ENCODE data around the gene PDE4D. TPM values are rescaled to one million over a fixed set of nuclear protein-coding genes. Genes with fewer than 3 reads are reported as not detected.

Gene PDE4D
- total and polyA plus RNA-seq, 2 donors: 21.2 to 30.3 TPM

DNA sequence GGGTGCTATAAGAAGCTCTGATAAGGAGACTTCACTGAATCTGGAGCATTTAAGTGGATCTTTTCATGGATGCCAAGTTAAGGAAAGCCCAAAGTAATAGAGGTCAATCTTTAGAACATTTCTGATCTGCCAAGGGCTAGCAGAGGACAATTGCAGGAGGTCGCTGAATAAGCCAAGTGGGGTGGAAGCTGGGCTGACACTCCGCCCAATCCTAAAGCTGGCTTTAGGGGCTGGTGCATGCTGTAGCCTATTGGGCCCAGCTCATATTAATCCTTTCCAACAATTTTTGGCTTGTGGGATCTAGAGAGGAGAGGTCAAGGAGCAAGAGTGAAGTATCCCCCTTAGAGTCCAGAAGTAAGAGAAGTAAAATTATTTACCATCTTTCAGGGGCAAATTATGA is 784.1 kb downstream of the PDE4D start:
- no peak overlapping the region for H3K4me3 ChIP-seq (ENCODE audit: low read length in 2 of 2)
- 98% methylated on average over 2 of the region's 2 CpGs for WGBS
- H3K4me1 ChIP-seq (ENCODE audit: control insufficient read depth in 2 of 2, insufficient read depth in 2 of 2, low read length in 2 of 2): peaks cover 0 to 7% of the 10 kb centered on the region in 2 donors
- H3K9me3 ChIP-seq (ENCODE audit: control insufficient read depth in 2 of 2, insufficient read depth in 1 of 2, low read length in 1 of 2): no peaks in the 10 kb centered on the region
- H3K36me3 ChIP-seq (ENCODE audit: control insufficient read depth in 2 of 2, insufficient read depth in 2 of 2, low read length in 1 of 2): no peaks in the 10 kb centered on the region
- no peak overlapping the region for H3K27ac ChIP-seq (ENCODE audit: low read depth in 1 of 2, low read length in 1 of 2)
- no peaks in the 10 kb centered on the region for H3K27me3 ChIP-seq (ENCODE audit: control insufficient read depth in 2 of 2, insufficient read depth in 1 of 2, low read length in 1 of 2)
- DNase-seq (ENCODE audit: low read depth in 6 of 9, low spot score in 9 of 9): no peak

DNA sequence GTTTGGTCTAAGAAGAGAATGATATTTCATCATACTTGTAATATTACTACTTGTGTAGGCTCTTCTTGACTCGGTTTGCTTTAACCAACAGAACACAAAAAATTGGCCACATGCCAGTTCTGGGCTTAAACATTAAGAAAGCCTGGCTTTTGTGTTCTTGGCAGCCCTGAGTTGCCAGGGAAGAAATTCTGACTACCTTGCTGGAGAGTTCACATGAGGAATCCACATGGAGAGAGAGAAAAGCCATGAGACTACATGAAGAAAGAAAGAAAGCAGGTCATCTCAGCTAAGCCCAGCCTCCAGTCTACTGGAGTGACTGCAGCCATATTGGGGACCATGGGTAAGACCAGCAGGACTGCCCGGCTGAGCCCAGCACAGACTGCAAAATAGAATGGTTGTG is 785.8 kb downstream of the PDE4D start:
- no peaks in the 10 kb centered on the region for H3K36me3 ChIP-seq (ENCODE audit: control insufficient read depth in 2 of 2, insufficient read depth in 2 of 2, low read length in 1 of 2)
- H3K27ac ChIP-seq (ENCODE audit: low read depth in 1 of 2, low read length in 1 of 2): no peak overlapping the region
- no peak overlapping the region for H3K4me3 ChIP-seq (ENCODE audit: low read length in 2 of 2)
- H3K27me3 ChIP-seq (ENCODE audit: control insufficient read depth in 2 of 2, insufficient read depth in 1 of 2, low read length in 1 of 2): no peaks in the 10 kb centered on the region
- 91% methylated on average over 2 of the region's 2 CpGs for WGBS
- no peak for DNase-seq (ENCODE audit: low read depth in 6 of 9, low spot score in 9 of 9)
- no peaks in the 10 kb centered on the region for H3K9me3 ChIP-seq (ENCODE audit: control insufficient read depth in 2 of 2, insufficient read depth in 1 of 2, low read length in 1 of 2)
- peaks cover 0 to 8% of the 10 kb centered on the region in 2 donors for H3K4me1 ChIP-seq (ENCODE audit: control insufficient read depth in 2 of 2, insufficient read depth in 2 of 2, low read length in 2 of 2)

DNA sequence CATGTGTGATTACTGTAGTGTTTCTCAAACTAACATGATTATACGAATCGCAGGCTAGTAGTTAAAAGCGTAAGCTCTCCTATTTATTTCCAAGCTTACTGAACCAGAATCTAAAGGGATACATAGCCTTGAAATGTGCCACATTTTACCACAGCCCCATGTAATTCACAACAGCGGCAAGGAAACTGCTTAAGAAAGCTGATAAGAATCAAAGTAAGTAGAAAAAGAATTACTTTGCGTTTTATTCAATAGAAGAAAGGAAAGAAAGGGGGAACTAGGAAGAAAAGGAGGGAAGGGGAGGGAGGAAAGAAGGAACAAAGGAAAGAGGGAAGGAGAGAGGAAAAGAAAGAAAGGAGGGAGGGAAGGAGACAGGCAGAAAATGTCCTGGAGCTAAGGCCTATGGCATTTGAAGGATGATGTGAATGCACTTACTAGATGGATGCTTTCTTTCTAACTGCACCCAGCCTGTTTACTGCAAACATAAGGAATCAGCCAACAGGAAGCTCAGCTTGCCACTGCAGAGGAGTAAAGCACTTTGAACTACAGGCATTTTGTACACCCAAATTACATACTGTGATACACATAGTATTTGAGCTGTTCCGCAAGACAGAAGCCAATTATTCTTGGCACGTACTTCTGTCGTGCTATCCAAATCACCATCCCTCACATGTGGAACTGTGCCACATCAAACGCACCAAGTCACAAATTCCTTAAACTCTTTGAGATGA is 789.0 kb downstream of the PDE4D start:
- no peaks in the 10 kb centered on the region for H3K9me3 ChIP-seq (ENCODE audit: control insufficient read depth in 2 of 2, insufficient read depth in 1 of 2, low read length in 1 of 2)
- 77% methylated on average over 9 of the region's 9 CpGs for WGBS
- no peaks in the 10 kb centered on the region for H3K27me3 ChIP-seq (ENCODE audit: control insufficient read depth in 2 of 2, insufficient read depth in 1 of 2, low read length in 1 of 2)
- H3K36me3 ChIP-seq (ENCODE audit: control insufficient read depth in 2 of 2, insufficient read depth in 2 of 2, low read length in 1 of 2): no peaks in the 10 kb centered on the region
- peak overlapping the region; percentile 11 to 73 for H3K27ac ChIP-seq (ENCODE audit: low read depth in 1 of 2, low read length in 1 of 2)
- H3K4me3 ChIP-seq (ENCODE audit: low read length in 2 of 2): no peak overlapping the region
- H3K4me1 ChIP-seq (ENCODE audit: control insufficient read depth in 2 of 2, insufficient read depth in 2 of 2, low read length in 2 of 2): peaks cover 0 to 10% of the 10 kb centered on the region in 2 donors
- DNase-seq (ENCODE audit: low read depth in 6 of 9, low spot score in 9 of 9): peak in 3 of 9 donors; percentile 33 to 73 (median 62)

DNA sequence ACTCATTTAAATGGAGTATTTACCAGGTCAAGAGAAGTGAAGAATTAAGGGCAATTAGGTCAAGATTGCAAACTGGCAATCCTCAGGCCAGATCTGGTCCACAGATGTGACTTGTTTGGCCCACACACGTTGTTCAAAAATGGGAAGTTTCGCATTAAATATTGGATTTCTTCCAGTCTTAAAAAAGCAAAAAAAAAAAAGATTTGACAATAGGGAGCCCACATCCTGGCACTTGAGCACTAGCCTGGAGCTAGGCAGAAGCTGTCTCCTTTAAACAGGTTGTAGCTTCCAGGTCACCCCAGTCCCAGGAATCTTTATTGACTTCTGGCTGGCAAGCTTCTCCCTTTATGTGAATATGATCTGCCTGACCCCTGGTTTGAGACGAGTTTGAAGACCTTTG is 790.2 kb downstream of the PDE4D start:
- H3K36me3 ChIP-seq (ENCODE audit: control insufficient read depth in 2 of 2, insufficient read depth in 2 of 2, low read length in 1 of 2): no peaks in the 10 kb centered on the region
- peaks cover 0 to 10% of the 10 kb centered on the region in 2 donors for H3K4me1 ChIP-seq (ENCODE audit: control insufficient read depth in 2 of 2, insufficient read depth in 2 of 2, low read length in 2 of 2)
- no peaks in the 10 kb centered on the region for H3K9me3 ChIP-seq (ENCODE audit: control insufficient read depth in 2 of 2, insufficient read depth in 1 of 2, low read length in 1 of 2)
- 74% methylated on average over 3 of the region's 3 CpGs for WGBS
- H3K4me3 ChIP-seq (ENCODE audit: low read length in 2 of 2): no peak overlapping the region
- H3K27ac ChIP-seq (ENCODE audit: low read depth in 1 of 2, low read length in 1 of 2): no peak overlapping the region
- no peaks in the 10 kb centered on the region for H3K27me3 ChIP-seq (ENCODE audit: control insufficient read depth in 2 of 2, insufficient read depth in 1 of 2, low read length in 1 of 2)
- no peak for DNase-seq (ENCODE audit: low read depth in 6 of 9, low spot score in 9 of 9)

DNA sequence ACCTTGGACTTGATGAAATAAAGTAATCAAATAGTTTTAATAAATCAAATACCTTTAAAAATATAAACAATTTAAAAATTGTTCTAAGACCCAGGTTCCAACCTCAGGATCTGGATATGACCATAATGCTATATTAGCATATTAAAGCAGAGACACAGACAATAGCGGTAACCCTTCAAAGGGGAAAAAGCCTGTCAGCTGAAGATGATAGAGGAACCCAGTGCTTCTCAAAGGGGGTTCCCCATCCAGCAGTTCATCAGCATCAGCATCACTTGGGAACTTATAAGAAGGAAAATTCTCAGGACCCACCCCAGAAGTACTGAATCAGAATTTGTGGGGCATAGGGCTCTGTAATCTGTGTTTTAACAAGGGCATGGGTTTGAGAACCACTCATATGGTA is 791.1 kb downstream of the PDE4D start:
- no peak for DNase-seq (ENCODE audit: low read depth in 6 of 9, low spot score in 9 of 9)
- H3K4me3 ChIP-seq (ENCODE audit: low read length in 2 of 2): no peak overlapping the region
- H3K4me1 ChIP-seq (ENCODE audit: control insufficient read depth in 2 of 2, insufficient read depth in 2 of 2, low read length in 2 of 2): peaks cover 0 to 10% of the 10 kb centered on the region in 2 donors
- WGBS: 95% methylated on average over 1 of the region's 1 CpG
- no peaks in the 10 kb centered on the region for H3K9me3 ChIP-seq (ENCODE audit: control insufficient read depth in 2 of 2, insufficient read depth in 1 of 2, low read length in 1 of 2)
- H3K27me3 ChIP-seq (ENCODE audit: control insufficient read depth in 2 of 2, insufficient read depth in 1 of 2, low read length in 1 of 2): no peaks in the 10 kb centered on the region
- no peak overlapping the region for H3K27ac ChIP-seq (ENCODE audit: low read depth in 1 of 2, low read length in 1 of 2)
- no peaks in the 10 kb centered on the region for H3K36me3 ChIP-seq (ENCODE audit: control insufficient read depth in 2 of 2, insufficient read depth in 2 of 2, low read length in 1 of 2)

DNA sequence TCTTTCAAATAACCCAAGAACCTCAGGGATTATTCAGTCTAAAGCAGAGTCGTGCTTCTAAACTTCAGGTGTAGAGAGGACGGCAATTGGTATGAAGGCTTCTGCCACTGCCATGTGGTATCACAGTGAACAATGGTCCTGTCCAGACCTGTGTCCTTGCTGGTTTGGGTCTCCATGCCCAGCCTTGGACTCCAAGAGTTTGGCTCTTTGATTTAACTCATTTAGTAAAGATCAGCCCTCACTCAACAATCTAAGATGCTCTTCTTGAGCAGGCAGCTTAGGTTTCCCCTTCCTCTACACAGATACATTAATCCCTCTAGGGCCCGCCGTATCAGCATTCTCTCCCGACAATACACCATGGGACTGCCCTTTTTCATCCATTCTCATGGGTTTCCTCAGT is 792.7 kb downstream of the PDE4D start:
- Histone ChIP-seq H3K36me3 (ENCODE audit: control insufficient read depth in 2 of 2, insufficient read depth in 2 of 2, low read length in 1 of 2) (no peaks in the 10 kb centered on the region), H3K27me3 (ENCODE audit: control insufficient read depth in 2 of 2, insufficient read depth in 1 of 2, low read length in 1 of 2) (no peaks in the 10 kb centered on the region), H3K9me3 (ENCODE audit: control insufficient read depth in 2 of 2, insufficient read depth in 1 of 2, low read length in 1 of 2) (no peaks in the 10 kb centered on the region), H3K4me1 (ENCODE audit: control insufficient read depth in 2 of 2, insufficient read depth in 2 of 2, low read length in 2 of 2) (peaks cover 0 to 10% of the 10 kb centered on the region in 2 donors), H3K27ac (ENCODE audit: low read depth in 1 of 2, low read length in 1 of 2) (no peak overlapping the region), H3K4me3 (ENCODE audit: low read length in 2 of 2) (no peak overlapping the region)
- no peak for DNase-seq (ENCODE audit: low read depth in 6 of 9, low spot score in 9 of 9)
- 98% methylated on average over 5 of the region's 5 CpGs for WGBS

DNA sequence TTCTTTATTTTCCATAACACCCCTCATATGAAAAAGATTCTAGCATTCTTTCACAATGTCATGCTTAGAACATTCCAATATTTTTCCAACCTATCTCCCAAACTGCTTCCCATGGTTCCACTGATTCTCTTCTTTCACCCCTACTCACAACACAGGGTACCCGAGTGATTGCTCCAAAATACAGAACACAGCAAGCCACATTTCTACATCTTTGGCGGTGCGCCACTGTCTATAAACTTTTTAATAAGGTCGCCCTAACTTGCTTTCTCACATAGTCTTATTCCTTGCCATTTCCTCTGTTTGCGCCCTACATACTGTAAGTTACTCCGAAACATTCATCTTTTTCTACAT is 793.6 kb downstream of the PDE4D start:
- Histone ChIP-seq H3K4me3 (ENCODE audit: low read length in 2 of 2) (no peak overlapping the region), H3K9me3 (ENCODE audit: control insufficient read depth in 2 of 2, insufficient read depth in 1 of 2, low read length in 1 of 2) (no peaks in the 10 kb centered on the region), H3K27me3 (ENCODE audit: control insufficient read depth in 2 of 2, insufficient read depth in 1 of 2, low read length in 1 of 2) (no peaks in the 10 kb centered on the region), H3K4me1 (ENCODE audit: control insufficient read depth in 2 of 2, insufficient read depth in 2 of 2, low read length in 2 of 2) (peaks cover 0 to 9% of the 10 kb centered on the region in 2 donors), H3K36me3 (ENCODE audit: control insufficient read depth in 2 of 2, insufficient read depth in 2 of 2, low read length in 1 of 2) (no peaks in the 10 kb centered on the region), H3K27ac (ENCODE audit: low read depth in 1 of 2, low read length in 1 of 2) (no peak overlapping the region)
- 98% methylated on average over 6 of the region's 6 CpGs for WGBS
- DNase-seq (ENCODE audit: low read depth in 6 of 9, low spot score in 9 of 9): no peak

DNA sequence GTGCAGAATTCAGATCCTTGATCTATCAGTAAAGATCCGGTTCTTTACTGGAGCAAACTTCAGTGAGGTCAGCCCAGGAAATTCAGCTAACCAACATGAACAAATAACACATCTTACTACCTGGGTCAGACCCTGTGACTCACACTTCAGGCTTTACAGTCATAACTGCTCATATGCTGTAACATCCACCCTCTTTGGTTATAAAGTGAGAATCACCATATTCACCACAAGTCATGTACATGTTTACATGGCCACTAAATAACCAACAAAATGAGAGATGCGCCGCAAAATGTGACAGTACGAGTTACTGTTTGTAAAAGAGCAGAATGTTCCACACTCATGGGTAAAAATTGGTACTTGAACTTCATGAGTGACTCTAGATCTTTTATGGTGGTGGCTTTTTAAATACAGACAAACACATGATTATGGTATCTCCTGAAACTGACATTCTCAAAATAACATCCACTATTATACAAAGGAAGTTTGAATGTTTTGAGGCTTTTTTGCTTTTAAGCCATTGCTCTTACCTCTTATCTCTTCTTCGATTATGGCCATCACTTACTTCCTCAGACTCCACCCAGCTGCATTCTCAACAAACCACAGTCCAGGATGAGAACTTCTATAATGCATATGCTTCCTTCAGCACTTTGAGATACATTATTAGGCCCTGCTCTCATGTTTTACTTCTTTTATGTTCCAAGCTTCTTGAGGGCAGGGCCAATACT is 794.1 kb downstream of the PDE4D start:
- Histone ChIP-seq H3K27me3 (ENCODE audit: control insufficient read depth in 2 of 2, insufficient read depth in 1 of 2, low read length in 1 of 2) (no peaks in the 10 kb centered on the region), H3K27ac (ENCODE audit: low read depth in 1 of 2, low read length in 1 of 2) (peak overlapping the region in 1 of 2 donors; percentile 9), H3K4me3 (ENCODE audit: low read length in 2 of 2) (no peak overlapping the region), H3K36me3 (ENCODE audit: control insufficient read depth in 2 of 2, insufficient read depth in 2 of 2, low read length in 1 of 2) (no peaks in the 10 kb centered on the region), H3K4me1 (ENCODE audit: control insufficient read depth in 2 of 2, insufficient read depth in 2 of 2, low read length in 2 of 2) (peaks cover 0 to 3% of the 10 kb centered on the region in 2 donors), H3K9me3 (ENCODE audit: control insufficient read depth in 2 of 2, insufficient read depth in 1 of 2, low read length in 1 of 2) (no peaks in the 10 kb centered on the region)
- WGBS: 78% methylated on average over 5 of the region's 5 CpGs
- no peak for DNase-seq (ENCODE audit: low read depth in 6 of 9, low spot score in 9 of 9)

DNA sequence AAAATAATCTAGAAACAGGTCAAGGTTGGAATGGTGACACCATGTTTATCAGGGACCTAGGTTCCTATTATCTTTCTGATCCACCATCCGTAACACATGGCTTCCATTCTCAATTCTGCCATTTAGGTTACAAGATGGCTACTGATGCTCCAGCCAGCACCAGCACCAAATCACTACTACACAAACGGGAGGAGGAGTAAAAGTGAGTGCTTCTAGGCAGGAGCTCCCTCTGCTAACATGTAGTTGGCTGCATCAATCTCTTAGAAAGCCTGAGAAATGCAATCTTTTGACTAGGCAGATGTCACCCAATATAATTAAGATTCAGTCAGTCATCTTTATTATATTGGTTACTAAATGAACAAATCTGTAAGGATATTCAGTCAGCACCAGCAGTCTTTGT is 794.8 kb downstream of the PDE4D start:
- H3K36me3 ChIP-seq (ENCODE audit: control insufficient read depth in 2 of 2, insufficient read depth in 2 of 2, low read length in 1 of 2): no peaks in the 10 kb centered on the region
- 98% methylated on average over 2 of the region's 2 CpGs for WGBS
- no peaks in the 10 kb centered on the region for H3K9me3 ChIP-seq (ENCODE audit: control insufficient read depth in 2 of 2, insufficient read depth in 1 of 2, low read length in 1 of 2)
- no peaks in the 10 kb centered on the region for H3K27me3 ChIP-seq (ENCODE audit: control insufficient read depth in 2 of 2, insufficient read depth in 1 of 2, low read length in 1 of 2)
- peaks cover 0 to 2% of the 10 kb centered on the region in 2 donors for H3K4me1 ChIP-seq (ENCODE audit: control insufficient read depth in 2 of 2, insufficient read depth in 2 of 2, low read length in 2 of 2)
- H3K4me3 ChIP-seq (ENCODE audit: low read length in 2 of 2): no peak overlapping the region
- no peak overlapping the region for H3K27ac ChIP-seq (ENCODE audit: low read depth in 1 of 2, low read length in 1 of 2)
- no peak for DNase-seq (ENCODE audit: low read depth in 6 of 9, low spot score in 9 of 9)
